ENCODE measurements around the gene CLSTN2.

DNA sequence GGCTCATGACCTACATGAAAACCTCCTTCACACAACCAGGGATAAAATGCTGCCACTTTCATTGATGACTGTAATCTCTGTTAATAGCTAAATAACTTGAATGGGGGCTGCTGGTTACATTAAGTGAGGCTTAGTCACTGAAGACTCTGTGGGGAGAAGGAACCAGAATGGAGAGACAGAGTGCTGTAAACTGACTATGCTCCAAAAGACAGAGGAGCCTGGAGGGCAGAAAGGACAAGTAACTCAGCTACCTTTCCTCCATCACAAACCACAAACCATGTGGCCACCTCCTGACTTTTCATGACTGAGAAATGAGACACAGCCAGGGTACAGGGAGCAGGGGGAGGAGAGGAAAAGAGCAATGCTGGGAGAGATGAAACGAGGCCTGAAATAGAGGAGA is 645.8 kb downstream of the CLSTN2 start:
- TF ChIP-seq CTCF (conservative IDR thresholded peaks at IDR 0.05; ENCODE audit: low read depth, low read length), result no peak
- TF ChIP-seq EZH2 (IDR thresholded peaks at IDR 0.05; ENCODE audit: low read length, unreplicated experiment), result no peak

Measured in PC-3 (cell line).